PC-9 (cell line): ENCODE data around the gene MUSTN1.

Source experiments
- CTCF ChIP-seq: fragments of 200-600 bp; sonication (generic); conservative IDR thresholded peaks from 2 replicates; pipeline ENCODE4 v1.6.1; 2017; ENCODE audit warnings: mixed run types, antibody characterized with exemption, mild to moderate bottlenecking, moderate library complexity
- EZH2 ChIP-seq: fragments of 200-600 bp; sonication (generic); IDR thresholded peaks from 2 replicates; pipeline ENCODE4 v1.8.0; 2017; ENCODE audit warnings: antibody characterized with exemption, low read depth

GRCh38 chr3:52839268-52839575 lies 4.4 kb upstream of the MUSTN1 start:
- TF ChIP-seq EZH2 (no peak), CTCF (no peak)
